ENCODE results near the gene DAZAP1.

DNA sequence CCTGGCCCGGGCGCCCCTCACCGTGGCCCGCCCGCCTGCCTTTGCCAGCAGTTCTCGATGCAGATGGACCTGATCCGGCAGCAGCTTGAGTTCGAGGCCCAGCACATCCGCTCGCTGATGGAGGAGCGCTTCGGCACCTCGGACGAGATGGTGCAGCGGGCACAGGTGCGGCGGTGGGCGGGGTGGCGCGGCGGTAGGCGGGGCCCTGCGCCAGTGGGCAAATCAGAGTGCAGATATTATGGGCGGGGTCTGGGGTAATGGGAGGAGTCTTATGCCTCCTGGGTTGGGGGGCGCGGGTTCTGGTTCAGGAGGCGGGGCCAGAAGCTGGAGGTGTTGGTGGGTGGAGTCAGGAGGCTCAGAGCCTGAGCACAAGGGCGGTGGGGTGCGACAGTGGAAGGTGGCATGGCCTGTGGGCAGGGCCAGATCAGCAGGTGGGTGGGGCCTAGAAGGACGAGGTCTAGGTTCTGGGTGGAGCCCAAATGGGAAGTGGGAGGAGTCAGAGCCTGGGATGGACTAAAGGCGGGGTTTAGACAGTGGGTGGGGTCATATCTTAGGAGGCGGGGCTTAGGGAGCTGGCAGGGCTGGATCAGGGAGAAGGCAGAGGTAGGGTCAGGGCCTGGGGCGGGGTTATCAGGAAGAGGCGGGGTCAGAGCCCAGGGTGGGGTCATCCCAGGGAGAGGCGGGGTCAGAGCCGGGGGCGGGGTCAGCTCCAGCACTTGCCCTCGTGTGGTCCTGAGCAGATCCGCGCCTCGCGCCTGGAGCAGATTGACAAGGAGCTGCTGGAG lies 48.1 kb downstream of the DAZAP1 start:
- TF ChIP-seq GATA3 (IDR thresholded peaks at IDR 0.05; ENCODE audit: low read depth, low read length), result no peak
- no peak for TF ChIP-seq GATA2 (IDR thresholded peaks at IDR 0.05; ENCODE audit: low read depth, low read length)
